Stomach (tissue), 4 donors: ENCODE data around the gene EFL1.

Source experiments
- CTCF ChIP-seq, 7 experiments: fragments of 450-650 bp in 4 of 7; fragments of 200-600 bp in 3 of 7; sonication (generic) in 3 of 7; IDR thresholded peaks; one replicate each; pipeline ENCODE4 v1.5.1; 2016 to 2019; ENCODE audit warnings: antibody characterized with exemption in 7 of 7, control low read depth in 2 of 7, mild to moderate bottlenecking in 1 of 7
- EP300 ChIP-seq: sonication (generic); formaldehyde crosslinking; IDR thresholded peaks from one replicate; pipeline ENCODE4 v1.6.1; 2017; ENCODE audit warnings: antibody characterized with exemption
- POLR2A ChIP-seq, 4 donors: fragments of 450-650 bp; IDR thresholded peaks; one replicate each; pipeline ENCODE4 v1.6.1; 2016; ENCODE audit warnings: antibody characterized with exemption in 4 of 4, control low read depth in 2 of 4, mild to moderate bottlenecking in 1 of 4, moderate library complexity in 1 of 4
- POLR2AphosphoS5 ChIP-seq, 3 donors: sonication (generic); formaldehyde crosslinking; IDR thresholded peaks; one replicate each; pipeline ENCODE4 v1.6.1; 2016; ENCODE audit warnings: antibody characterized with exemption in 3 of 3

- TF ChIP-seq CTCF (IDR thresholded peaks at IDR 0.05), result no peak
- TF ChIP-seq POLR2A (IDR thresholded peaks at IDR 0.05), result no peak
- no peak for TF ChIP-seq POLR2AphosphoS5 (IDR thresholded peaks at IDR 0.05)
- TF ChIP-seq EP300, result no peak
Observed at GRCh38 chr15:82298032-82298431, 35.5 kb upstream of the EFL1 start.
